ENCODE results near the gene PRDX2.
A peak's percentile ranks its signal among the peaks of the same experiment; 100 is the strongest.

The PRDX2 gene

DNA sequence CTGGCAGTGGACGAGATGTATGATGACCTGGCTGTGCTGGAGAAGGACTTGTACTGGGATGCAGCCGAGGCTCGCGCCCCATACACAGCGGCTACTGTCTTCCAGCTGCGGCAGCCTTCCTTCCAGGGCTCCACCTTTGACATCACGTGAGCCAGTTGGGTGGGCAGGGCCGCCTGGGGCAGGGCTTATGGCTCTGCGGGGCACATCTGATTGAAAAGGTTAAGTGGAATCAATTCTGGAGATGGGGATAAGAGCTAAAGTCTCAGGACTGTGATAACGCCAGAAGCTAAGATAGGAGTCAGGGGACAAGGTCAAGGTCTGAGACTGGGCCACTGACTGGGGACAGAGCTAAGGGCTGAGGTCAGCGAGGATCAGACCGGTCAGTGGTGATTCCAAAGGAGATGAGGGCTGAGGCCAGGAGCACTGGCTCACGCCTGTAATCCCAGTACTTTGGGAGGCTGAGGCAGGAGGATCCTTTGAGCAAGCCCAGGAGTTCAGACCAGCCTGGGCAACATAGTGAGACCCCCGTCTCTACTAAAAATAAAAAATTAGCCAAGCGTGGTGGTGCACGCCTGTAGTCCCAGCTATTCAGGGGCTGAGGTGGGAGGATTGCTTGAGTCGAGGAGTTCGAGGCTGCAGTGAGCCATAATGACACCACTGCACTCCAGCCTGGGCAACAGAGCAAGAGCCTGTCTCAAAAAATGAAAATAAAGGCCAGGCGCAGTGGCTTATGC is 45.3 kb downstream of the PRDX2 start:
- no peaks in the 10 kb centered on the region for H3K36me3 ChIP-seq (ENCODE audit: control insufficient read depth, insufficient read depth, low read length)
- H3K9me3 ChIP-seq (ENCODE audit: control insufficient read depth, insufficient read depth, low read depth, low read length) = no peaks in the 10 kb centered on the region
- no peak overlapping the region for H3K4me3 ChIP-seq (ENCODE audit: low read depth, low read length)
- H3K27me3 ChIP-seq (ENCODE audit: control insufficient read depth, insufficient read depth, low read length) = peaks cover 43% of the 10 kb centered on the region
- H3K9ac ChIP-seq (ENCODE audit: low read length) = no peak overlapping the region
- no peak overlapping the region for H3K27ac ChIP-seq (ENCODE audit: low read depth, low read length)
- peaks cover 8% of the 10 kb centered on the region; the same call in 1 of the 2 replicates for H3K4me1 ChIP-seq (ENCODE audit: control insufficient read depth, insufficient read depth, low read length)

GRCh38 chr19:12754465-12755196 is 47.0 kb downstream of the PRDX2 start:
- Histone ChIP-seq H3K9me3 (ENCODE audit: control insufficient read depth, insufficient read depth, low read depth, low read length) (no peaks in the 10 kb centered on the region), H3K27ac (ENCODE audit: low read depth, low read length) (no peak overlapping the region), H3K36me3 (ENCODE audit: control insufficient read depth, insufficient read depth, low read length) (no peaks in the 10 kb centered on the region), H3K4me3 (ENCODE audit: low read depth, low read length) (no peak overlapping the region), H3K27me3 (ENCODE audit: control insufficient read depth, insufficient read depth, low read length) (peaks cover 59% of the 10 kb centered on the region), H3K4me1 (ENCODE audit: control insufficient read depth, insufficient read depth, low read length) (peaks cover 8% of the 10 kb centered on the region; the same call in 1 of the 2 replicates), H3K9ac (ENCODE audit: low read length) (no peak overlapping the region)

DNA sequence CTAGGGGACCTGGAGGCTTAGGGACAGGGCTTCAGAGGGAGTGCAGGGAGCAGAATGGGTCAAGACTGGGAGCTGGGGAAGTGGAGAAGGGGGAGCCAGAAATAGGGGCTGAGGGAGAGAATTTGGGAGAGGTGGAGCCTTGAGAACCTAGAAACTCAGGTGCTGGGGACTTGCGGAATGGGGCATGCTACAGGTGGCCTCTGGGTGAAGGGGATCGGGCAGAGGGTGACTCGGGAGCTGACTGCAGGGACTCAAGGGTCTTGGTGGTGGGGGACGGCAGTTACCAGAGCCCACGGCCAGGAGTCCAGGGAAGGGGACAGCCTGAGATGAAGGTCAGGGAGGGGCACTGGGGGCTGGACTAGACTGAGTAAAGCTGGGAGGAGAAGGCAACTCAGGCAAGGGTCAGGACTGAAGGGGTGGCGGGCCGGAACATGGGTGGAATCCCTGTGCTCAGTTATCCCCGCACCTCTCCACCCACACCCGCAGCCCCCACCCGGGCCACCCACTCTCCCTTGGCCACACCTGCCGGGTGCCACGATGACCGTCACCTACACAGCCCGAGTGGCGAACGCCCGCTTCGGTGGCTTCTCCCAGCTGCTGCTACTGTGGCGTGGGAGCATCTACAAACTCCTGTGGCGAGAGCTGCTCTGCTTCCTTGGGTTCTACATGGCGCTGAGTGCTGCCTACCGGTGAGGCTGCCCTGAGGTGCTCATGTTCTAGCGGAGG is 49.4 kb downstream of the PRDX2 start:
- H3K9ac ChIP-seq (ENCODE audit: low read length) = no peak overlapping the region
- no peaks in the 10 kb centered on the region for H3K9me3 ChIP-seq (ENCODE audit: control insufficient read depth, insufficient read depth, low read depth, low read length)
- H3K27ac ChIP-seq (ENCODE audit: low read depth, low read length) = no peak overlapping the region
- peak overlapping the region; percentile 48 for H3K4me3 ChIP-seq (ENCODE audit: low read depth, low read length)
- peaks cover 11% of the 10 kb centered on the region for H3K36me3 ChIP-seq (ENCODE audit: control insufficient read depth, insufficient read depth, low read length)
- peaks cover 4% of the 10 kb centered on the region; the same call in 1 of the 2 replicates for H3K4me1 ChIP-seq (ENCODE audit: control insufficient read depth, insufficient read depth, low read length)
- peaks cover 63% of the 10 kb centered on the region for H3K27me3 ChIP-seq (ENCODE audit: control insufficient read depth, insufficient read depth, low read length)

GRCh38 chr19:12751635-12752034 is 50.0 kb downstream of the PRDX2 start, which contains the start of gene BEST2:
TSS of gene BEST2 (plus strand) at chr19:12751791. CDS start at chr19:12752593, 802 bp downstream.
- no peaks in the 10 kb centered on the region for H3K9me3 ChIP-seq (ENCODE audit: control insufficient read depth, insufficient read depth, low read depth, low read length)
- H3K27me3 ChIP-seq (ENCODE audit: control insufficient read depth, insufficient read depth, low read length) = peaks cover 63% of the 10 kb centered on the region
- no peak within 1 kb of the TSS for H3K27ac ChIP-seq (ENCODE audit: low read depth, low read length)
- H3K4me1 ChIP-seq (ENCODE audit: control insufficient read depth, insufficient read depth, low read length) = peaks cover 4% of the 10 kb centered on the region; the same call in 1 of the 2 replicates
- peaks cover 15% of the 10 kb centered on the region for H3K36me3 ChIP-seq (ENCODE audit: control insufficient read depth, insufficient read depth, low read length)
- H3K9ac ChIP-seq (ENCODE audit: low read length) = no peak within 1 kb of the TSS
- H3K4me3 ChIP-seq (ENCODE audit: low read depth, low read length) = peak within 1 kb of the TSS; percentile 48

GRCh38 chr19:12750851-12751250 is 50.7 kb downstream of the PRDX2 start:
- no peak overlapping the region for H3K27ac ChIP-seq (ENCODE audit: low read depth, low read length)

DNA sequence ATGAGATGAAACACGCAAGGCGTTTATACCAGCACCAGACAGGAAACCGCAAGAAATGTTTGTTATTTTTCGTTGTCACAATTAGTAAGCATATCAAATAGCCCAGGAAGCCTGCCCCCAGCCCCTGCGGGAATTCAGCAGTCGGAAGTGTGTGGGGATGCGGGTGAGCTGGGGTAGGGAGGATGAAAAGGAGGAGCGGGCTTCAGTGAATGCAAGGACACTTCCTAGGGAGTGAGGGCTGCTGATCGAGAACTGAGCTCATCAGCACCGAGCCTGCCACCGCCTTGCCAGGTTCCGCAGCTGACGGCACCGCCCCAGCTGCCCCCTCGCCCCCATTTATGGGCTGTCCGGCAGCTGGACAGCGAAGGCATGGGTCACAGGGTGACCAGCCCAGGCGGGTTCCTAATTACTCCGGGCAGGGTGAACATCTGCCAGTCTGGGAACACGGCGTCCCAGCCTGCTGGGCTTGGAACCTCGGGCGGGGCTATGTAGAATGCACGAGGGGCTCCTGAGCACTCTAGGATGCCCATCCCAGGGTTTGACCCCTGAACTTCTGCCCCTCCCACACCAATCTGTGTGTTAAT is 51.6 kb downstream of the PRDX2 start:
- peaks cover 30% of the 10 kb centered on the region for H3K36me3 ChIP-seq (ENCODE audit: control insufficient read depth, insufficient read depth, low read length)
- peaks cover 52% of the 10 kb centered on the region for H3K27me3 ChIP-seq (ENCODE audit: control insufficient read depth, insufficient read depth, low read length)
- peaks cover 4% of the 10 kb centered on the region; the same call in 1 of the 2 replicates for H3K4me1 ChIP-seq (ENCODE audit: control insufficient read depth, insufficient read depth, low read length)
- H3K27ac ChIP-seq (ENCODE audit: low read depth, low read length) = no peak overlapping the region
- H3K4me3 ChIP-seq (ENCODE audit: low read depth, low read length) = peak overlapping the region; percentile 32; the same call in 1 of the 2 replicates
- no peaks in the 10 kb centered on the region for H3K9me3 ChIP-seq (ENCODE audit: control insufficient read depth, insufficient read depth, low read depth, low read length)
- H3K9ac ChIP-seq (ENCODE audit: low read length) = no peak overlapping the region

More at GRCh38 chr19:12750851-12751250, 50.7 kb downstream of the PRDX2 start:
- Histone ChIP-seq H3K9ac (ENCODE audit: low read length) (no peak overlapping the region), H3K27me3 (ENCODE audit: control insufficient read depth, insufficient read depth, low read length) (peaks cover 60% of the 10 kb centered on the region), H3K4me1 (ENCODE audit: control insufficient read depth, insufficient read depth, low read length) (peaks cover 4% of the 10 kb centered on the region; the same call in 1 of the 2 replicates), H3K9me3 (ENCODE audit: control insufficient read depth, insufficient read depth, low read depth, low read length) (no peaks in the 10 kb centered on the region), H3K4me3 (ENCODE audit: low read depth, low read length) (no peak overlapping the region), H3K36me3 (ENCODE audit: control insufficient read depth, insufficient read depth, low read length) (peaks cover 22% of the 10 kb centered on the region)

DNA sequence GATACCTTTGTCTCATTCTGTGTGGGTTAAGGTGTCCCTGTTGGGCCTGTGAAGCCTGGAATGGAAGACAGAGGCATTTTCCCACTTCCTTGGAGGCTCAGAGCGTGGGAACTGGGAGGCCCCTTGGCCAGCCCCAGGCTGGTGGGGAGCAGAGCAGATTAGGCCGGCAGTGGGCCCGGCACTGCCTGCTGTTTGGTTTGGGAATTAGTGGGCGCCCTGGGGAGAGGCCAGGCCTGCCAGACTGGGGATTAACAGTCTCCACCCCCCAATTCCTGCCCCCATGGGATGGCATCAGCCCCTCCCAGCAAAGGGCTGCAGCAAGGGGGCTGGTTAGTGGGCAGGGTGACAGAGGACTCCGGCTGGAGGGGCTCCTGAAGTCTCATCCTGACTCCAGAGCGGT is 53.1 kb downstream of the PRDX2 start:
- H3K9ac ChIP-seq (ENCODE audit: low read length) = no peak overlapping the region

More for the DNA sequence above, 53.1 kb downstream of the PRDX2 start:
- Histone ChIP-seq H3K27ac (ENCODE audit: low read depth, low read length) (no peak overlapping the region), H3K27me3 (ENCODE audit: control insufficient read depth, insufficient read depth, low read length) (peaks cover 41% of the 10 kb centered on the region), H3K36me3 (ENCODE audit: control insufficient read depth, insufficient read depth, low read length) (peaks cover 40% of the 10 kb centered on the region), H3K4me3 (ENCODE audit: low read depth, low read length) (no peak overlapping the region), H3K9me3 (ENCODE audit: control insufficient read depth, insufficient read depth, low read depth, low read length) (no peaks in the 10 kb centered on the region), H3K4me1 (ENCODE audit: control insufficient read depth, insufficient read depth, low read length) (peaks cover 4% of the 10 kb centered on the region; the same call in 1 of the 2 replicates)
